Fibroblast of villous mesenchyme (primary cell): ENCODE data around the gene GLB1L2. TPM values are rescaled to one million over a fixed set of nuclear protein-coding genes. Genes with fewer than 3 reads are reported as not detected.
"Not testable (repeated sequence)": the region's sequence is repeated elsewhere in the genome, so short reads cannot be mapped to it uniquely, and the experiment has no call there.

Experiments
- DNase-seq: peaks from one replicate; pipeline ENCODE4 v3.0.0-alpha.2; 2010; ENCODE audit warnings: low read depth
- H3K4me3 ChIP-seq: 2 replicates; pipeline ENCODE4 v1.5.1; 2011; ENCODE audit warnings: low read depth, mild to moderate bottlenecking, low read length
- CTCF ChIP-seq: IDR thresholded peaks from 2 replicates; pipeline ENCODE4 v1.5.1; 2012; ENCODE audit warnings: low read depth, mild to moderate bottlenecking, low read length; ENCODE audit not compliant: insufficient read depth
- total RNA-seq: library from RNA; depleted of rRNA; stranded (reverse); fragments of >200 nt; gene quantifications from 2 replicates; pipeline ENCODE4 v1.2.3, GENCODE V29; 2012

GLB1L2 gene, protein sequence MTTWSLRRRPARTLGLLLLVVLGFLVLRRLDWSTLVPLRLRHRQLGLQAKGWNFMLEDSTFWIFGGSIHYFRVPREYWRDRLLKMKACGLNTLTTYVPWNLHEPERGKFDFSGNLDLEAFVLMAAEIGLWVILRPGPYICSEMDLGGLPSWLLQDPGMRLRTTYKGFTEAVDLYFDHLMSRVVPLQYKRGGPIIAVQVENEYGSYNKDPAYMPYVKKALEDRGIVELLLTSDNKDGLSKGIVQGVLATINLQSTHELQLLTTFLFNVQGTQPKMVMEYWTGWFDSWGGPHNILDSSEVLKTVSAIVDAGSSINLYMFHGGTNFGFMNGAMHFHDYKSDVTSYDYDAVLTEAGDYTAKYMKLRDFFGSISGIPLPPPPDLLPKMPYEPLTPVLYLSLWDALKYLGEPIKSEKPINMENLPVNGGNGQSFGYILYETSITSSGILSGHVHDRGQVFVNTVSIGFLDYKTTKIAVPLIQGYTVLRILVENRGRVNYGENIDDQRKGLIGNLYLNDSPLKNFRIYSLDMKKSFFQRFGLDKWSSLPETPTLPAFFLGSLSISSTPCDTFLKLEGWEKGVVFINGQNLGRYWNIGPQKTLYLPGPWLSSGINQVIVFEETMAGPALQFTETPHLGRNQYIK
- total RNA-seq = under 0.01 TPM in 1 of 2 replicates, not detected in the other

- DNase-seq = peak; percentile 36
- TF ChIP-seq CTCF = no peak
- H3K4me3 ChIP-seq = peak within 1 kb of the TSS; percentile 49
Measured at GRCh38 chr11:134331354-134332188, at the start of gene GLB1L2. TSS of gene GLB1L2 (plus strand) at chr11:134331988. CDS start at chr11:134332062, 74 bp downstream.

- no peak overlapping the region for H3K4me3 ChIP-seq
- no peak for DNase-seq
- TF ChIP-seq CTCF = no peak
Measured at GRCh38 chr11:134282121-134283045, 49.4 kb upstream of the GLB1L2 start.

DNA sequence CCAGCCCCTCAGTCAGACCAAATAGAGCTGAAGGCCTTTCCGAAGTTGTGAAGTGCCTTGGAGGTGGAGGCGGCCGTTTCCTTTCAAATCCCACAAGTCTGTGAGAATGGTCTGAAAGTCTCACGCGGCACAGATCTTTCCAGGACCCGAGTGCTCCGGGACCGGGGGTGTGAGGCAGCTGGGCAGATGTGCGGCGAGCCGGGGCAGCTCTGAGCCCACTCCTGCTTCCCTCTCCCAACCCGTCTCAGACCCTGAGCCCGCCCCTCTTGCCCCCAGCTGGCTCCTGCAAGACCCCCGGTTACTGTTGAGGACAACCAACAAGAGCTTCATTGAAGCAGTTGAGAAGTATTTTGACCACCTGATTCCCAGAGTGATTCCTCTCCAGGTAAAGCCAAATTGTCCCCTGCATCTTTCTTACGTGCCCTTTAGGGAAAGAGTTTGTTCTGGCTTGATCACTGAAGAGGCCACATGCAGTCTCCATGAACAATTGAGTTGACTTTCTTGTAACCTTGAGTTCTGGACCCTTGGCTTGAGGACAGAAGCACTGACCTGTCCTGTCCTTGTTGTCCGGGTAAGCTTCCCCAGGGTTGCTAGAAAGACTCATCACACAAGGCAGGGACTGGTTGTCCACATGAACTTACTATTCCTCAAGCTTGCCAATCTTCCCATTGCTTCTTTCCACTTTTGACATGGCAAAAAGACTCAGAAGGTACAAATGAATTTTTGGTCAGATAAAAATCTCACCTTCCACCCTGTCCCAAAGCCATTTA lies 48.1 kb upstream of the GLB1L2 start:
- DNase-seq = no peak
- H3K4me3 ChIP-seq = no peak overlapping the region
- TF ChIP-seq CTCF = no peak

DNA sequence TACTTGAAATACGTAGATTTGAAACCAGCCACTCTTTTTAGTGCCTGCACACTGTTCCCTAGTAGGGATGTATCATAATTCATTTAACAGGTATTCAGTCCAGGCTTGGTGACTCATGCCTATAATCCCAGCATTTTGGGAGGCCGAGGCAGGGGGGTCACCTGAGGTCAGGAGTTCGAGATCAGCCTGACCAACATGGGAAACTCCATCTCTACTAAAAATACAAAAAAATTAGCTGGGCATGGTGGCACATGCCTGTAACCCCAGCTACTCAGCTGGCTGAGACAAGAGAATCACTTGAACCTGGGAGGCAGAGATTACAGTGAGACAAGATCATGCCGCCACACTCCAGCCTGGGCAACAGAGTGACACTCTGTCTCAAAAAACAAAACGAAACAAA lies 47.4 kb upstream of the GLB1L2 start:
- not testable (repeated sequence) for H3K4me3 ChIP-seq, DNase-seq

DNA sequence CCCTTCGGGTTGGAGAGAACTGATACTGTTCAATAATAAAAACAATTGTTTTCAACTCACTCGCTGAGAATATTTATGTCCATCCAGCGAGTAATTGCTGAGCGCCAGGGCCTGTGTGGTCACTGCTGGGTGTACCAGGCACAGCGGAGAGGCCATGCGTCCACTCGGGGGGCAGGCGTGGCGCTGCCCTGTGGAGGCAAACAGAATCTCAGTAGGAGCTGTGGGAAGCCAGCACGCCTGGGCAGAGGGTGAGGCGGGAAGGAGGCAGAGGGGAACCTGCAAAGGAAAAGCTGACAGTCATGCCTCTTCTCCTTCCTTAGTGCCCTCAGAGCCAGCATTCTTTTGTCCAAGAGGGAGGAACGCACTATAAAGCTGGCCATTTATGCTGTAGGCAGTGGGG lies 44.2 kb upstream of the GLB1L2 start:
- no peak overlapping the region for H3K4me3 ChIP-seq
- DNase-seq = no peak
- TF ChIP-seq CTCF = no peak

- no peak overlapping the region for H3K4me3 ChIP-seq
- no peak for DNase-seq
- TF ChIP-seq CTCF = no peak
Measured at GRCh38 chr11:134288486-134288885, 43.3 kb upstream of the GLB1L2 start.
